GM12878 (cell line): ENCODE results near the gene LGI4. TPM values are rescaled to one million over a fixed set of nuclear protein-coding genes. Genes with fewer than 3 reads are reported as not detected.

ENCODE experiments used
- ATAC-seq: fragments of 200-7000 bp; cut with Tn5 transposase; 3 replicates; pipeline ENCODE4 v1.9.1; 2020; ENCODE audit warnings: mild to moderate bottlenecking, moderate library complexity
- BruUV-seq: library from RNA; stranded (reverse); fragments of 400-500 nt; replicated peaks from 2 replicates; lab custom pipeline; 2021; lab: Mats Ljungman, UMichigan
- CTCF ChIA-PET: fragments of 300-600 bp; sonication (Branson Sonifier 250); formaldehyde crosslinking; extraction: SDS; loops from one replicate; lab custom pipeline; 2021; ENCODE audit warnings: inconsistent platforms; lab: Yijun Ruan, JAX
- POLR2A ChIA-PET: fragments of 350-600 bp; formaldehyde crosslinking; extraction: SDS; loops from one replicate; lab custom pipeline; 2021; ENCODE audit warnings: inconsistent platforms; lab: Charles Lee
- RAD21 ChIA-PET: fragments of 300-600 bp; sonication (Branson Sonifier 250); formaldehyde crosslinking; loops from one replicate; lab custom pipeline; 2023; ENCODE audit warnings: antibody characterized with exemption; ENCODE audit not compliant: unreplicated experiment; lab: Charles Lee
- SMC1A ChIA-PET: fragments of 300-600 bp; sonication (Branson Sonifier 250); formaldehyde crosslinking; loops from one replicate; lab custom pipeline; 2023; ENCODE audit not compliant: unreplicated experiment, uncharacterized antibody; lab: Charles Lee
- DNase-seq: peaks from one replicate; pipeline ENCODE4 v3.0.0-alpha.2; 2011; ENCODE audit warnings: low read depth, low spot score
- FAIRE-seq: peaks from 3 replicates; lab custom pipeline; 2011; peaks lifted over from hg19 to GRCh38; lab: Jason Lieb, UNC
- H2AFZ ChIP-seq: 2 replicates; pipeline ENCODE4 v1.6.0; 2011; ENCODE audit warnings: low read depth, low read length, control low read depth; ENCODE audit not compliant: control insufficient read depth
- H3K27ac ChIP-seq: 2 replicates; pipeline ENCODE4 v1.5.1; 2011; ENCODE audit warnings: control low read depth; ENCODE audit not compliant: control insufficient read depth, insufficient read depth
- H3K27me3 ChIP-seq, 2 experiments: replicated peaks in 1 of 2; 2 replicates each; pipeline versions ENCODE4 v1.6.0 to v1.6.1; 2011; ENCODE audit warnings: low read length in 1 of 2; ENCODE audit not compliant: control insufficient read depth in 2 of 2, insufficient read depth in 2 of 2
- H3K36me3 ChIP-seq, 2 experiments: 2 replicates each; pipeline ENCODE4 v1.5.1; 2011; ENCODE audit warnings: low read length in 1 of 2; ENCODE audit not compliant: control insufficient read depth in 2 of 2, insufficient read depth in 2 of 2
- H3K4me1 ChIP-seq: 2 replicates; pipeline ENCODE4 v1.6.1; 2011; ENCODE audit warnings: mild to moderate bottlenecking, low read length, moderate library complexity, mixed read lengths; ENCODE audit not compliant: control insufficient read depth, insufficient read depth
- H3K4me2 ChIP-seq: 2 replicates; pipeline ENCODE4 v1.6.0; 2011; ENCODE audit warnings: control low read depth; ENCODE audit not compliant: control insufficient read depth, insufficient read depth
- H3K4me3 ChIP-seq: fragments of 200-600 bp; sonication (generic); 2 replicates; pipeline ENCODE4 v1.5.1; 2016
- H3K79me2 ChIP-seq: 2 replicates; pipeline ENCODE4 v1.6.0; 2011; ENCODE audit warnings: low read length; ENCODE audit not compliant: control insufficient read depth, insufficient read depth
- H3K9ac ChIP-seq: 2 replicates; pipeline ENCODE4 v1.8.0; 2011; ENCODE audit warnings: low read length, control low read depth, mixed read lengths; ENCODE audit not compliant: control insufficient read depth, insufficient read depth
- H3K9me3 ChIP-seq: replicated peaks from 3 replicates; pipeline ENCODE4 v1.5.1; 2011; ENCODE audit warnings: mild to moderate bottlenecking, low read length; ENCODE audit not compliant: control insufficient read depth, insufficient read depth
- H4K20me1 ChIP-seq: 2 replicates; pipeline ENCODE4 v1.6.0; 2011; ENCODE audit not compliant: control insufficient read depth, insufficient read depth
- BHLHE40 ChIP-seq, 2 experiments: fragments of 450-650 bp in 1 of 2; IDR thresholded peaks; 2 replicates each; pipeline ENCODE4 v1.6.1; 2011 to 2017; ENCODE audit warnings: low read depth in 2 of 2, borderline replicate concordance in 1 of 2, improper control_type of control experiment in 1 of 2, low read length in 1 of 2, mild to moderate bottlenecking in 1 of 2
- DPF2 ChIP-seq: fragments of 450-650 bp; IDR thresholded peaks from 2 replicates; pipeline ENCODE4 v1.6.1; 2017; ENCODE audit warnings: mild to moderate bottlenecking
- E2F8 ChIP-seq: fragments of 450-650 bp; IDR thresholded peaks from 2 replicates; pipeline ENCODE4 v1.6.1; 2018; ENCODE audit warnings: mild to moderate bottlenecking, low read depth, moderate library complexity; ENCODE audit not compliant: partially characterized antibody
- IKZF2 ChIP-seq, 2 experiments: fragments of 450-650 bp; IDR thresholded peaks; 2 replicates each; pipeline ENCODE4 v1.6.1; 2017; ENCODE audit warnings: mild to moderate bottlenecking in 2 of 2, moderate library complexity in 2 of 2
- IRF5 ChIP-seq: fragments of 450-650 bp; IDR thresholded peaks from 2 replicates; pipeline ENCODE4 v1.6.1; 2017; ENCODE audit warnings: borderline replicate concordance
- KDM1A ChIP-seq: fragments of 200-600 bp; sonication (generic); IDR thresholded peaks from 2 replicates; pipeline ENCODE4 v1.6.1; 2016; ENCODE audit warnings: borderline replicate concordance
- LARP7 ChIP-seq: fragments of 450-650 bp; IDR thresholded peaks from 2 replicates; pipeline ENCODE4 v1.6.1; 2017; ENCODE audit warnings: mild to moderate bottlenecking
- MXI1 ChIP-seq: fragments of 150-350 bp; IDR thresholded peaks from 2 replicates; pipeline ENCODE4 v1.6.1; 2011; ENCODE audit warnings: low read depth, mild to moderate bottlenecking, inconsistent platforms, low read length, improper control_type of control experiment
- RELA ChIP-seq: fragments of 450-650 bp; IDR thresholded peaks from 2 replicates; pipeline ENCODE4 v1.8.0; 2014; ENCODE audit warnings: borderline replicate concordance; ENCODE audit not compliant: partially characterized antibody
- RUNX3 ChIP-seq: IDR thresholded peaks from 2 replicates; pipeline ENCODE4 v1.6.1; 2012; ENCODE audit warnings: low read length, inconsistent platforms
- SP1 ChIP-seq: IDR thresholded peaks from one replicate; pipeline ENCODE4 v1.6.1; 2011; ENCODE audit warnings: low read depth, low read length
- SPI1 ChIP-seq: IDR thresholded peaks from 2 replicates; pipeline ENCODE4 v1.6.1; 2011; ENCODE audit warnings: low read depth, mild to moderate bottlenecking, low read length, moderate library complexity, borderline replicate concordance; ENCODE audit not compliant: insufficient read depth
- TARDBP ChIP-seq: IDR thresholded peaks from 2 replicates; pipeline ENCODE4 v1.6.1; 2016; ENCODE audit warnings: borderline replicate concordance
- ZNF592 ChIP-seq: fragments of 450-650 bp; IDR thresholded peaks from 2 replicates; pipeline ENCODE4 v1.6.1; 2017; ENCODE audit warnings: mild to moderate bottlenecking, moderate library complexity
- WGBS: methylation state at CpG from one replicate; pipeline ENCODE4 v1.1.6; 2016; ENCODE audit warnings: low lambda C conversion rate; ENCODE audit not compliant: insufficient replicate concordance, insufficient coverage; ENCODE audit errors: missing lambda C conversion rate; 5-methylcytosine and 5-hydroxymethylcytosine counted together
- in situ Hi-C: fragments of 300-500 bp; cut with MboI; formaldehyde crosslinking; loops from 9 replicates; pipeline ENCODE4 v1.14.3; 2018; ENCODE audit warnings: mixed read lengths
- intact Hi-C: fragments of 100-400 bp; cut with micrococcal nuclease; formaldehyde crosslinking; loops from one replicate; pipeline ENCODE4 v1.14.2; 2022; ENCODE audit not compliant: unreplicated experiment
- polyA plus RNA-seq, 11 experiments: library from polyadenylated mRNA; depleted of rRNA in 4 of 11; unstranded in 6 of 11; stranded (reverse) in 5 of 11; fragments of >200 nt; fragmentation: Nextera tagmentation in 4 of 11; fragmentation: Illumina TruSeq in 1 of 11; extraction: Ambion mirVana in 4 of 11; extraction: Trizol in 1 of 11; gene quantifications; 1 replicate in 1 of 11; 2 replicates in 10 of 11; pipeline versions ENCODE4 v1.2.1 to v1.2.3, GENCODE V29; 2011 to 2016; ENCODE audit warnings: inconsistent platforms in 2 of 11, missing spikeins in 2 of 11, low read depth in 1 of 11
- total RNA-seq, 4 experiments: library from RNA; depleted of rRNA in 3 of 4; stranded (reverse); fragments of >200 nt in 3 of 4; fragmentation: Illumina TruSeq in 1 of 4; extraction: Trizol in 1 of 4; gene quantifications; 2 replicates each; pipeline versions ENCODE4 v1.2.1 to v1.2.3, GENCODE V29; 2013 to 2021

The LGI4 gene
- total and polyA plus RNA-seq, 10 of the 15 experiments (the other 5 are each of a cell fraction or from before 2014, with no cell fraction given): 0.11 TPM; not detected in 9

- in situ Hi-C loops (no loop called here), intact Hi-C loops (no loop called here)
- no peak overlapping the region for H2AFZ ChIP-seq
- H3K27me3 ChIP-seq: no peaks in the 10 kb centered on the region
- H3K9me3 ChIP-seq: no peaks in the 10 kb centered on the region
- no peaks in the 10 kb centered on the region for H3K79me2 ChIP-seq
- peaks cover 18% of the 10 kb centered on the region for H3K4me1 ChIP-seq
- H3K9ac ChIP-seq: peak overlapping the region; percentile 62; the same call in 1 of the 2 replicates
- H3K4me2 ChIP-seq: peak overlapping the region; percentile 72
- no peak for FAIRE-seq
- BruUV-seq: no TSS peak
- no peak for ATAC-seq
- SMC1A ChIA-PET: interaction anchor here (1.3 to 2.9 kb wide), 3 partner anchors 13 to 209 kb away, joined by 4 to 16 read pairs (median 7); no protein-coding TSS in a partner anchor
- WGBS: 63% methylated on average over 5 of the region's 5 CpGs
- peak overlapping the region; percentile 62; the same call in 1 of the 2 replicates for H3K27ac ChIP-seq
- no peak overlapping the region for H3K4me3 ChIP-seq
- H4K20me1 ChIP-seq: no peaks in the 10 kb centered on the region
- POLR2A ChIA-PET: interaction anchor here (0.5 to 1.0 kb wide), 4 partner anchors 12 to 120 kb away, joined by 3 read pairs; no protein-coding TSS in a partner anchor
- no peaks in the 10 kb centered on the region for H3K36me3 ChIP-seq
- CTCF ChIA-PET: interaction anchor here (1.1 to 2.4 kb wide), 3 partner anchors 13 to 57 kb away, joined by 3 to 25 read pairs (median 14); partner anchors contain the start of gene LGI4
- no peak for DNase-seq
- RAD21 ChIA-PET: interaction anchor here (0.9 to 1.8 kb wide), 2 partner anchors 14 to 57 kb away, joined by 5 to 8 read pairs; no protein-coding TSS in a partner anchor
- TF ChIP-seq RELA: no peak
- no peak for TF ChIP-seq MXI1
- no peak for TF ChIP-seq IRF5
- no peak for TF ChIP-seq KDM1A
- TF ChIP-seq LARP7: no peak
- no peak for TF ChIP-seq ZNF592
- TF ChIP-seq IKZF2 (IDR thresholded peaks at IDR 0.05): no peak
- no peak for TF ChIP-seq DPF2
- TF ChIP-seq SP1: no peak
- no peak for TF ChIP-seq SPI1
- TF ChIP-seq E2F8: no peak
- TF ChIP-seq TARDBP: no peak
- no peak for TF ChIP-seq BHLHE40 (IDR thresholded peaks at IDR 0.05; ENCODE audit: borderline replicate concordance in 1 of 2, low read depth in 2 of 2, low read length in 1 of 2)
- TF ChIP-seq RUNX3: no peak
Observed at GRCh38 chr19:35123573-35123972, 11.3 kb downstream of the LGI4 start.
